CD4-positive, alpha-beta memory T cell (primary cell): ENCODE data around the gene CAV3. TPM values are rescaled to one million over a fixed set of nuclear protein-coding genes. Genes with fewer than 3 reads are reported as not detected.

Experiments
- CTCF ChIA-PET: fragments of 350-600 bp; sonication (Branson Sonifier 250); formaldehyde crosslinking; loops from one replicate; lab custom pipeline; 2021; ENCODE audit warnings: inconsistent platforms; ENCODE audit not compliant: partially characterized antibody; lab: Charles Lee
- POLR2A ChIA-PET: fragments of 350-600 bp; sonication (Branson Sonifier 250); formaldehyde crosslinking; loops from one replicate; lab custom pipeline; 2021; ENCODE audit not compliant: partially characterized antibody; lab: Charles Lee
- DNase-seq, 5 donors: peaks; one replicate each; pipeline versions ENCODE4 v3.0.0 to v3.0.0-alpha.2; 2020 to 2022; ENCODE audit warnings: mixed read lengths in 1 of 5
- H3K27ac ChIP-seq: one replicate; pipeline ENCODE4 v1.7.0; 2013; ENCODE audit warnings: low read depth, low read length
- H3K27me3 ChIP-seq: 2 replicates; pipeline ENCODE4 v1.7.0; 2013; ENCODE audit warnings: mild to moderate bottlenecking, low read length, moderate library complexity; ENCODE audit not compliant: insufficient read depth
- H3K36me3 ChIP-seq: 2 replicates; pipeline ENCODE4 v1.7.0; 2013; ENCODE audit warnings: mild to moderate bottlenecking, low read length, moderate library complexity; ENCODE audit not compliant: insufficient read depth
- H3K4me1 ChIP-seq: 2 replicates; pipeline ENCODE4 v1.7.0; 2013; ENCODE audit warnings: mild to moderate bottlenecking, low read length, moderate library complexity; ENCODE audit not compliant: insufficient read depth
- H3K4me3 ChIP-seq, 2 donors: one replicate each; pipeline ENCODE4 v1.7.0; 2013; ENCODE audit warnings: low read length in 2 of 2, mild to moderate bottlenecking in 1 of 2
- H3K9me3 ChIP-seq, 2 donors: one replicate each; pipeline ENCODE4 v1.7.0; 2013; ENCODE audit warnings: low read length in 2 of 2, control low read depth in 1 of 2; ENCODE audit not compliant: control insufficient read depth in 1 of 2
- H3K27ac Mint-ChIP-seq, 7 donors: one replicate each; pipeline ENCODE4 v1.8.0; 2020 to 2021; ENCODE audit warnings: mixed read lengths in 7 of 7, mild to moderate bottlenecking in 6 of 7, inconsistent platforms in 3 of 7, moderate library complexity in 3 of 7
- H3K27me3 Mint-ChIP-seq, 2 donors: one replicate each; pipeline ENCODE4 v1.8.0; 2020 to 2021; ENCODE audit warnings: mixed read lengths in 2 of 2
- H3K36me3 Mint-ChIP-seq, 2 donors: one replicate each; pipeline ENCODE4 v1.8.0; 2020 to 2021; ENCODE audit warnings: mixed read lengths in 2 of 2, inconsistent platforms in 1 of 2, mild to moderate bottlenecking in 1 of 2
- H3K4me1 Mint-ChIP-seq, 4 donors: one replicate each; pipeline ENCODE4 v1.8.0; 2020 to 2021; ENCODE audit warnings: mixed read lengths in 4 of 4, mild to moderate bottlenecking in 1 of 4
- H3K4me3 Mint-ChIP-seq, 8 donors: one replicate each; pipeline ENCODE4 v1.8.0; 2020 to 2021; ENCODE audit warnings: mixed read lengths in 8 of 8, mild to moderate bottlenecking in 7 of 8, moderate library complexity in 6 of 8, inconsistent platforms in 3 of 8
- H3K9me3 Mint-ChIP-seq, 8 donors: one replicate each; pipeline ENCODE4 v1.8.0; 2020 to 2021; ENCODE audit warnings: mixed read lengths in 8 of 8, mild to moderate bottlenecking in 5 of 8, inconsistent platforms in 3 of 8, moderate library complexity in 1 of 8
- intact Hi-C: fragments of 100-400 bp; cut with micrococcal nuclease; formaldehyde crosslinking; loops from one replicate; pipeline ENCODE4 v1.15.1; 2023
- polyA plus RNA-seq, 2 donors: library from polyadenylated mRNA; unstranded; fragments of 300-500 nt; fragmentation: Illumina TruSeq; gene quantifications; one replicate each; pipeline ENCODE4 v1.2.3, GENCODE V29; 2021
- total RNA-seq, 2 experiments: library from RNA; stranded (reverse); gene quantifications; one replicate each; pipeline ENCODE4 v1.2.3, GENCODE V29; 2021

Gene CAV3
- total and polyA plus RNA-seq, 4 experiments from 2014 or later = not detected

GRCh38 chr3:8727605-8728512, 5.7 kb upstream of the CAV3 start:
- no peak overlapping the region for H3K27ac Mint-ChIP-seq
- DNase-seq = no peak
- H3K4me1 Mint-ChIP-seq = no peaks in the 10 kb centered on the region
- no peaks in the 10 kb centered on the region for H3K27me3 ChIP-seq
- POLR2A ChIA-PET = no interaction called here
- H3K36me3 ChIP-seq = no peaks in the 10 kb centered on the region
- peaks cover 0 to 12% (median 7%) of the 10 kb centered on the region in 8 donors for H3K9me3 Mint-ChIP-seq
- H3K27ac ChIP-seq = no peak overlapping the region
- no peaks in the 10 kb centered on the region for H3K9me3 ChIP-seq
- H3K27me3 Mint-ChIP-seq = peaks cover 8 to 11% of the 10 kb centered on the region in 2 donors
- intact Hi-C loops = no loop called here
- H3K4me3 ChIP-seq = no peak overlapping the region
- no peak overlapping the region for H3K4me3 Mint-ChIP-seq
- no peaks in the 10 kb centered on the region for H3K4me1 ChIP-seq
- H3K36me3 Mint-ChIP-seq = no peaks in the 10 kb centered on the region
- CTCF ChIA-PET = no interaction called here

- ChIA-PET POLR2A (no interaction called here), CTCF (no interaction called here)
- Histone ChIP-seq H3K27me3 (no peaks in the 10 kb centered on the region), H3K27ac (no peak overlapping the region), H3K4me3 (no peak overlapping the region), H3K36me3 (no peaks in the 10 kb centered on the region), H3K4me1 (no peaks in the 10 kb centered on the region), H3K9me3 (no peaks in the 10 kb centered on the region)
- H3K4me1 Mint-ChIP-seq = no peaks in the 10 kb centered on the region
- intact Hi-C loops = no loop called here
- H3K27me3 Mint-ChIP-seq = peaks cover 8 to 11% of the 10 kb centered on the region in 2 donors
- no peak overlapping the region for H3K4me3 Mint-ChIP-seq
- no peak overlapping the region for H3K27ac Mint-ChIP-seq
- no peaks in the 10 kb centered on the region for H3K36me3 Mint-ChIP-seq
- H3K9me3 Mint-ChIP-seq = peaks cover 0 to 9% (median 6%) of the 10 kb centered on the region in 8 donors
- DNase-seq = no peak
Measured at GRCh38 chr3:8729479-8729878, 4.1 kb upstream of the CAV3 start.

GRCh38 chr3:8730656-8731055, 2.9 kb upstream of the CAV3 start:
- ChIA-PET CTCF (no interaction called here), POLR2A (no interaction called here)
- no peak overlapping the region for H3K4me3 Mint-ChIP-seq
- intact Hi-C loops = no loop called here
- H3K27ac Mint-ChIP-seq = no peak overlapping the region
- Histone ChIP-seq H3K4me3 (no peak overlapping the region), H3K9me3 (no peaks in the 10 kb centered on the region), H3K4me1 (no peaks in the 10 kb centered on the region), H3K27me3 (no peaks in the 10 kb centered on the region), H3K27ac (no peak overlapping the region), H3K36me3 (no peaks in the 10 kb centered on the region)
- DNase-seq = no peak
- H3K4me1 Mint-ChIP-seq = no peaks in the 10 kb centered on the region
- H3K9me3 Mint-ChIP-seq = peaks cover 0 to 8% (median 6%) of the 10 kb centered on the region in 8 donors
- peaks cover 8 to 11% of the 10 kb centered on the region in 2 donors for H3K27me3 Mint-ChIP-seq
- H3K36me3 Mint-ChIP-seq = no peaks in the 10 kb centered on the region

GRCh38 chr3:8732413-8732812, 1.2 kb upstream of the CAV3 start:
- Histone ChIP-seq H3K36me3 (no peaks in the 10 kb centered on the region), H3K9me3 (no peaks in the 10 kb centered on the region), H3K27me3 (no peaks in the 10 kb centered on the region), H3K4me3 (no peak overlapping the region), H3K4me1 (no peaks in the 10 kb centered on the region), H3K27ac (no peak overlapping the region)
- CTCF ChIA-PET = no interaction called here
- DNase-seq = no peak
- POLR2A ChIA-PET = no interaction called here
- intact Hi-C loops = no loop called here
- Mint-ChIP-seq H3K9me3 (peaks cover 0 to 4% (median 0%) of the 10 kb centered on the region in 8 donors), H3K36me3 (no peaks in the 10 kb centered on the region), H3K4me1 (no peaks in the 10 kb centered on the region), H3K27me3 (peaks cover 6 to 11% of the 10 kb centered on the region in 2 donors), H3K4me3 (no peak overlapping the region), H3K27ac (no peak overlapping the region)

GRCh38 chr3:8734137-8734878, 706 bp downstream of the CAV3 start:
- POLR2A ChIA-PET = no interaction called here
- H3K4me3 Mint-ChIP-seq = no peak overlapping the region
- peaks cover 0 to 3% (median 0%) of the 10 kb centered on the region in 4 donors for H3K4me1 Mint-ChIP-seq
- Histone ChIP-seq H3K9me3 (no peaks in the 10 kb centered on the region), H3K36me3 (no peaks in the 10 kb centered on the region), H3K4me1 (no peaks in the 10 kb centered on the region), H3K27me3 (no peaks in the 10 kb centered on the region), H3K27ac (no peak overlapping the region), H3K4me3 (no peak overlapping the region)
- intact Hi-C loops = no loop called here
- no peak overlapping the region for H3K27ac Mint-ChIP-seq
- CTCF ChIA-PET = no interaction called here
- H3K36me3 Mint-ChIP-seq = no peaks in the 10 kb centered on the region
- DNase-seq = no peak
- peaks cover 6 to 9% of the 10 kb centered on the region in 2 donors for H3K27me3 Mint-ChIP-seq
- peaks cover 0 to 4% (median 0%) of the 10 kb centered on the region in 8 donors for H3K9me3 Mint-ChIP-seq

GRCh38 chr3:8734908-8735307, 1.3 kb downstream of the CAV3 start:
- Mint-ChIP-seq H3K27me3 (peaks cover 6 to 9% of the 10 kb centered on the region in 2 donors), H3K4me3 (no peak overlapping the region), H3K4me1 (peaks cover 0 to 3% (median 0%) of the 10 kb centered on the region in 4 donors), H3K27ac (no peak overlapping the region), H3K9me3 (peaks cover 0 to 4% (median 0%) of the 10 kb centered on the region in 8 donors), H3K36me3 (no peaks in the 10 kb centered on the region)
- no peak overlapping the region for H3K27ac ChIP-seq
- intact Hi-C loops = no loop called here
- CTCF ChIA-PET = no interaction called here
- no peaks in the 10 kb centered on the region for H3K4me1 ChIP-seq
- no peaks in the 10 kb centered on the region for H3K36me3 ChIP-seq
- DNase-seq = no peak
- POLR2A ChIA-PET = no interaction called here
- no peaks in the 10 kb centered on the region for H3K27me3 ChIP-seq
- no peak overlapping the region for H3K4me3 ChIP-seq
- no peaks in the 10 kb centered on the region for H3K9me3 ChIP-seq

- no peak overlapping the region for H3K27ac ChIP-seq
- CTCF ChIA-PET = no interaction called here
- DNase-seq = no peak
- H3K9me3 ChIP-seq = no peaks in the 10 kb centered on the region
- no peak overlapping the region for H3K27ac Mint-ChIP-seq
- no peak overlapping the region for H3K4me3 ChIP-seq
- no peaks in the 10 kb centered on the region for H3K36me3 Mint-ChIP-seq
- H3K9me3 Mint-ChIP-seq = peaks cover 0 to 4% (median 0%) of the 10 kb centered on the region in 8 donors
- peaks cover 5 to 6% of the 10 kb centered on the region in 2 donors for H3K27me3 Mint-ChIP-seq
- no peak overlapping the region for H3K4me3 Mint-ChIP-seq
- intact Hi-C loops = no loop called here
- no peaks in the 10 kb centered on the region for H3K4me1 ChIP-seq
- H3K36me3 ChIP-seq = no peaks in the 10 kb centered on the region
- POLR2A ChIA-PET = no interaction called here
- H3K4me1 Mint-ChIP-seq = peaks cover 0 to 3% (median 0%) of the 10 kb centered on the region in 4 donors
- no peaks in the 10 kb centered on the region for H3K27me3 ChIP-seq
Measured at GRCh38 chr3:8736436-8736835, 2.8 kb downstream of the CAV3 start.
